Brain microvascular endothelial cell (primary cell): ENCODE data around the gene GRAP2.

Experiments
- DNase-seq: peaks from one replicate; pipeline ENCODE4 v3.0.0-alpha.2; 2020
- H3K27ac ChIP-seq: fragments of 250-450 bp; sonication (Bioruptor Pico); 2 replicates; pipeline ENCODE4 v1.5.1; 2020; ENCODE audit warnings: mild to moderate bottlenecking, moderate library complexity
- H3K27me3 ChIP-seq: fragments of 250-450 bp; sonication (Bioruptor Pico); replicated peaks from 2 replicates; pipeline ENCODE4 v1.5.1; 2020; ENCODE audit warnings: mild to moderate bottlenecking
- H3K36me3 ChIP-seq: fragments of 250-450 bp; sonication (Bioruptor Pico); replicated peaks from 2 replicates; pipeline ENCODE4 v1.5.1; 2020; ENCODE audit warnings: mild to moderate bottlenecking
- H3K4me3 ChIP-seq: 2 replicates; pipeline ENCODE4 v1.5.1; 2011; ENCODE audit warnings: low read depth, mild to moderate bottlenecking, control low read depth, low read length, moderate library complexity
- in situ Hi-C: cut with HindIII; loops from 2 replicates; pipeline ENCODE4 v1.10.0; 2017; ENCODE audit warnings: low sequenced_read_pairs, low pct_ligation_motif_present
- TF ChIP-seq, protein P1 (sequence below): IDR thresholded peaks from 2 replicates; pipeline ENCODE4 v1.5.1; 2011; ENCODE audit warnings: low read depth, mild to moderate bottlenecking, moderate library complexity, low read length, control low read depth, inconsistent platforms; ENCODE audit errors: missing control alignments

GRAP2 gene

DNA sequence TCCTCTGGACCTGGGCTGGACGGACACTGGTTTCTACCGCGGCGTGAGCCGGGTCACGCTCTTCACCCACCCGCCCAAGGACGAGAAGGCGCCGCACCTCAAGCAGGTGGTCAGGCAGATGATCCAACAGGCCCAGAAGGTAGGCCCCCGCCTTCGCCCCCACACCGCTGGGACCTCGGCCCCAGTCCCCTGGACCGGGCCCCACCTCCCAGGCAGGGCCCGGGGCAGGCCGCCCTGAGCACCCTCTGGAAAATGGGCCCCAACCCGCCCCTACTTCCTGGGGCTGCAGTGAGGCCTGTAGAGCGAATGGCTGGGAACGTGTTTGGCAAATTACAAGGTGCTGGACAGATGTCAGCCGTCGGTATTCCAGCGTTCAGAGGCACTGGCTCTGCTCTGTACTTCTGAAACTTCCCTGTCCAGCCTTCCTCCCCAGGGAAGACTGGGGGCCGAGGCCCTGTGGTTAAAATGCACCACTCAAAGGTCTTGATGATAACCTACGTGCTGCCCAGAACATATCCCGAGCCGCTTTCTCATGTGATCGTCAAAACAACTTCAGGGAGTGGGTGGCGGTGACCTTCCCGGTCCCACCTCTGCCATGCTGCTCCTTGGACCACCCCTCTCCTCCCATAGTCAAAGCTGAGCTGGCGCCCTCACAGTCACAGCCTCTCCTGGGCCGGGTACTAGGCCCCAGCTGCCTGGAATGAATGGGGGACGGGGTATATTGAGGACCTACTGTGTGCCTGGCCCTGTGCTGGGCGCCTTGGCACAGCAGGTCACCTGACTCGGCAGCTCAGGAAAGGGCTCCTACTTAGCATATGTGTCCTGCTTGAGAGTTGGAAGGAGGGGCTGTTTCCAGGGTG is 94.7 kb downstream of the GRAP2 start:
- H3K36me3 ChIP-seq: no peaks in the 10 kb centered on the region
- peaks cover 3% of the 10 kb centered on the region for H3K27me3 ChIP-seq
- DNase-seq: no peak
- TF ChIP-seq, protein P1, sequence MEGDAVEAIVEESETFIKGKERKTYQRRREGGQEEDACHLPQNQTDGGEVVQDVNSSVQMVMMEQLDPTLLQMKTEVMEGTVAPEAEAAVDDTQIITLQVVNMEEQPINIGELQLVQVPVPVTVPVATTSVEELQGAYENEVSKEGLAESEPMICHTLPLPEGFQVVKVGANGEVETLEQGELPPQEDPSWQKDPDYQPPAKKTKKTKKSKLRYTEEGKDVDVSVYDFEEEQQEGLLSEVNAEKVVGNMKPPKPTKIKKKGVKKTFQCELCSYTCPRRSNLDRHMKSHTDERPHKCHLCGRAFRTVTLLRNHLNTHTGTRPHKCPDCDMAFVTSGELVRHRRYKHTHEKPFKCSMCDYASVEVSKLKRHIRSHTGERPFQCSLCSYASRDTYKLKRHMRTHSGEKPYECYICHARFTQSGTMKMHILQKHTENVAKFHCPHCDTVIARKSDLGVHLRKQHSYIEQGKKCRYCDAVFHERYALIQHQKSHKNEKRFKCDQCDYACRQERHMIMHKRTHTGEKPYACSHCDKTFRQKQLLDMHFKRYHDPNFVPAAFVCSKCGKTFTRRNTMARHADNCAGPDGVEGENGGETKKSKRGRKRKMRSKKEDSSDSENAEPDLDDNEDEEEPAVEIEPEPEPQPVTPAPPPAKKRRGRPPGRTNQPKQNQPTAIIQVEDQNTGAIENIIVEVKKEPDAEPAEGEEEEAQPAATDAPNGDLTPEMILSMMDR: no peak
- H3K4me3 ChIP-seq: no peak overlapping the region
- no peak overlapping the region for H3K27ac ChIP-seq
- in situ Hi-C loops: no loop called here

DNA sequence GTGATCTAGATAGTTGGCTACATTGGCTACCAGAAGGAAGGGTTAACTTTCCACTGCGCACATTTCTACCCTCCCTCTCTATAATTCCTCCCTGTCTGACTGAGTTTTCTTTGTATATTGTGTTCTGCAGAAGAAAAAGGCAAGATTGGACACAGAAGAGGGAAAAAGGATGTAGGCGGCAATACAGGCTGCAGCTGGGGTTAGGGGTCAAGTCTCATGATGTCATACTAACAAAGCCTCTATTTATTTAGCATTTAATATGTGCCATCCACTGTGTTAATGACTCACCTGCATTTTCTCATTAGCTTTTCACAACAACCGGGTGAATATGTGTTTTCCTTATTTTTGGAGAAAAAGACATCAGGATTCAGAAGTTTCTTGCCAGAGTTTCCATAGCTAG is 95.8 kb downstream of the GRAP2 start:
- H3K27me3 ChIP-seq: peaks cover 3% of the 10 kb centered on the region
- no peak overlapping the region for H3K27ac ChIP-seq
- in situ Hi-C loops: no loop called here
- no peak for DNase-seq
- TF ChIP-seq, protein P1: no peak
- no peak overlapping the region for H3K4me3 ChIP-seq
- H3K36me3 ChIP-seq: no peaks in the 10 kb centered on the region

DNA sequence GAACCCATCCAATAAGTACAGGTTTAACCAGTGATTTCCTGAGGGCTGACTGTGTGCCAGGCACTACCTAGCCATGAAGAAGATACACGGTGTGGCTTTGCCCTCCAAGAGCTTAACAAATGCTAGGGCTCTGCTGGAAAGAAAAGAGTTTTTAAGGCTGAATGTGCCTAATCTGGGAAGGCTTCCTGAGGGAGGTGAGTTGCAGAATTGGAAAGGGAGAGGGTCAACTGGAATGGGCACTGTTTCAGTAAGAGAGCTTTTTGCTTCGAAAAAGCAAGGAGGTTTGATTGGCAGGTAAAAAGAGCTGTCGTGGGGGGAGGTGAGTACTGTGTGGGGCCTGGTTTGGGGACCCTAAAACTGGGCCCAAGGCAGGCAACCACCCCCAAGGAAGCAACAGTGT is 96.5 kb downstream of the GRAP2 start:
- in situ Hi-C loops: no loop called here
- Histone ChIP-seq H3K27ac (no peak overlapping the region), H3K36me3 (no peaks in the 10 kb centered on the region), H3K4me3 (no peak overlapping the region), H3K27me3 (peaks cover 3% of the 10 kb centered on the region)
- DNase-seq: no peak
- TF ChIP-seq, protein P1: no peak

DNA sequence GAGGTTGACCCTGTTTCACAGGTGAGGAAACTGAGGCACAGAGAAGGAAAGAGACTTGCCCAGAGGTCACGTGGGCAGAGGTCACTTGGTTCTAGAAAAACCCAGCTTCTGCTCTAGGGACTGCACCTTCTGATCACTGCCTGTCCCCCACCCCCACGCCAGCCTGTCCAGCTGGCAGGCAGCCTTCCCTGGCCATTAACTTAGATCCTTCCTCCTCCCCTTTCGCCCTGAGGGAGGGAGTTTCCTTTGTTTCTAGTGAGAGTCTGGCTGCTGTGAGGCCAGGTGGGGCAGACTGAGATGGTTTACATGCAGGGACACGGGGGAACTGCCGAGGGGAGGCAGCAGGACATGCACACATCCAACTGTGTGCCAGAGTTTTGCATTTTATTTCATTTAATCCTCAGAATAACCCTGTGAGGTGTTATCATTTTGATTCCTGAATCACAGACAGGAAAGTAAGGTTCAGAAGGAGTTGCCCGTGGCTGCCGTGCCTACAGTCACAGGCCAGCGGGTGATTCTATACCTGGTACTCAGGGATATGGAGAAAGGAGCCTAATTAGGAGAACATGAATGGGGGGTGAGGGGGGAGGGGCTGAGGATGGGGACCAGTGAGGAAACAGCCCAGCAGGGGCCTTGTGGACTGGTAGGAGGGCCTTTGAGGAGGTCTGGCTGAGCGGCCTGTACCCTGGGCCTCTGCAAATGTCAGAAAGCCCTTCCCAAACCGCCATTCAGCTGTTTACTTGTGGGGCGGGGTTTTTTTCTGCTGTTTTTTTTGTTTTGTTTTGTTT is 97.2 kb downstream of the GRAP2 start:
- Histone ChIP-seq H3K36me3 (no peaks in the 10 kb centered on the region), H3K27ac (no peak overlapping the region), H3K27me3 (peaks cover 3% of the 10 kb centered on the region), H3K4me3 (no peak overlapping the region)
- TF ChIP-seq, protein P1: no peak
- no peak for DNase-seq
- in situ Hi-C loops: no loop called here

DNA sequence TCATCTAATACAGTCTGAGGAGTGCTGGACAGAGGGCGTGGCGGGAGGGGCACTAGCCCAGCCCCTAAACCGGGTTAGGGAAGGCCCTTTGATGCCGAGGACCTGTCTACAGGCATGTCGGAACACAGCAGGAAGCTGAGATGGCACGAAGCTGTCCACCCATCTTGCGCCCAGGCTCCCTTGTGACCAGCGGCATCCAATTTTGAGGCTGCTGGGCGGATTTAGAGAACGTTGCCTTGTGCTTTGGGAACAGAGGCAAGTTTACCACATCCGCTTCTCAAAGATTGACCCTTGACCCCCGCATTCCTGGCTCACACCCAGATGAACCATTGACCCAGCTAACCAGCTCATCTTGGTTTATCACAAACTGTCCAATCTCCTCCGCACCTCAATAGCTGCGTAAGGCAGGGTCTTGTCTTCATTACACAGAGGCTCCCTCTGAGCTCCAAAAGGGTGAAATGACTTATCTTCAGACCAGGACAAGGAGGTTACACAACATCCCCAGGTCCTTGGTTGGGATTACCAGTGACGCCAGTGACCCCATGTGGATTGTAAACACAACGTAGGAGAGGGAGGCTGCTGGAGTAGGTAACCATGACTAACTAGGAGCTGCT is 98.4 kb downstream of the GRAP2 start:
- Histone ChIP-seq H3K27ac (no peak overlapping the region), H3K36me3 (no peaks in the 10 kb centered on the region), H3K4me3 (no peak overlapping the region), H3K27me3 (peaks cover 3% of the 10 kb centered on the region)
- peak; percentile 75 for DNase-seq
- TF ChIP-seq, protein P1: peak; percentile 41
- in situ Hi-C loops: no loop called here
